Aorta (tissue), 5 donors: Measurements from ENCODE around the gene PPFIBP1. TPM values are rescaled to one million over a fixed set of nuclear protein-coding genes. Genes with fewer than 3 reads are reported as not detected.

Source experiments
- ATAC-seq: fragments of 200-7000 bp; cut with Tn5 transposase; one replicate; pipeline ENCODE4 v1.9.1; 2022; ENCODE audit warnings: moderate library complexity; ENCODE audit not compliant: low FRiP score
- DNase-seq, 2 donors: peaks; one replicate each; pipeline ENCODE4 v3.0.0-alpha.2; 2020
- H3K27ac ChIP-seq, 2 donors: one replicate each; pipeline ENCODE4 v1.5.1; 2013; ENCODE audit warnings: low read length in 2 of 2, mild to moderate bottlenecking in 2 of 2, moderate library complexity in 2 of 2, control low read depth in 1 of 2, inconsistent platforms in 1 of 2, low read depth in 1 of 2
- H3K27me3 ChIP-seq, 2 donors: one replicate each; pipeline ENCODE4 v1.6.1; 2013; ENCODE audit warnings: control low read depth in 1 of 2, low read length in 1 of 2, mild to moderate bottlenecking in 1 of 2, moderate library complexity in 1 of 2; ENCODE audit not compliant: insufficient read depth in 2 of 2, control insufficient read depth in 1 of 2
- H3K36me3 ChIP-seq, 2 donors: one replicate each; pipeline ENCODE4 v1.6.1; 2013; ENCODE audit warnings: control low read depth in 1 of 2, low read length in 1 of 2, mild to moderate bottlenecking in 1 of 2; ENCODE audit not compliant: insufficient read depth in 2 of 2, control insufficient read depth in 1 of 2
- H3K4me1 ChIP-seq, 2 donors: one replicate each; pipeline ENCODE4 v1.6.1; 2013; ENCODE audit warnings: low read length in 2 of 2, control low read depth in 1 of 2, mild to moderate bottlenecking in 1 of 2, moderate library complexity in 1 of 2; ENCODE audit not compliant: insufficient read depth in 2 of 2, control insufficient read depth in 1 of 2
- H3K4me3 ChIP-seq, 2 donors: one replicate each; pipeline ENCODE4 v1.5.1; 2013; ENCODE audit warnings: low read length in 2 of 2, control low read depth in 1 of 2, mild to moderate bottlenecking in 1 of 2
- H3K9me3 ChIP-seq: one replicate; pipeline ENCODE4 v1.6.1; 2013; ENCODE audit warnings: mild to moderate bottlenecking, low read length; ENCODE audit not compliant: control insufficient read depth
- WGBS, 2 donors: extraction: QIAGEN DNeasy Blood & Tissue Kit; methylation state at CpG; one replicate each; pipeline ENCODE4 v1.1.7; 2013; 5-methylcytosine and 5-hydroxymethylcytosine counted together
- intact Hi-C, 2 donors: fragments of 100-400 bp; cut with DNase I; formaldehyde crosslinking; loops; one replicate each; pipeline versions ENCODE4 v1.14.2 to v1.15.0; 2022
- polyA plus RNA-seq, 2 donors: library from polyadenylated mRNA; stranded (reverse); fragments of 200-250 nt; gene quantifications; one replicate each; pipeline ENCODE4 v1.2.3, GENCODE V29; 2013
- total RNA-seq, 2 donors: library from RNA; stranded (reverse); fragmentation: NEBNext Ultra II Directional; extraction: Animal tissue kit (Norgen Biotek cat#: 25700); gene quantifications; one replicate each; pipeline ENCODE4 v1.2.1, GENCODE V29; 2021
- donor health status: healthy with polysubstance abuse.
- donor health status: Bipolar disorder and iron deficiency.
- donor health status: DM: no; HTN: no; CAD: no.
- donor health status: DM: no; HTN: no; CAD: no.
- donor health status: DM: yes; HTN: yes; CAD: no.

PPFIBP1 gene
- total and polyA plus RNA-seq, 4 donors: 29.7 to 247 (median 108) TPM

DNA sequence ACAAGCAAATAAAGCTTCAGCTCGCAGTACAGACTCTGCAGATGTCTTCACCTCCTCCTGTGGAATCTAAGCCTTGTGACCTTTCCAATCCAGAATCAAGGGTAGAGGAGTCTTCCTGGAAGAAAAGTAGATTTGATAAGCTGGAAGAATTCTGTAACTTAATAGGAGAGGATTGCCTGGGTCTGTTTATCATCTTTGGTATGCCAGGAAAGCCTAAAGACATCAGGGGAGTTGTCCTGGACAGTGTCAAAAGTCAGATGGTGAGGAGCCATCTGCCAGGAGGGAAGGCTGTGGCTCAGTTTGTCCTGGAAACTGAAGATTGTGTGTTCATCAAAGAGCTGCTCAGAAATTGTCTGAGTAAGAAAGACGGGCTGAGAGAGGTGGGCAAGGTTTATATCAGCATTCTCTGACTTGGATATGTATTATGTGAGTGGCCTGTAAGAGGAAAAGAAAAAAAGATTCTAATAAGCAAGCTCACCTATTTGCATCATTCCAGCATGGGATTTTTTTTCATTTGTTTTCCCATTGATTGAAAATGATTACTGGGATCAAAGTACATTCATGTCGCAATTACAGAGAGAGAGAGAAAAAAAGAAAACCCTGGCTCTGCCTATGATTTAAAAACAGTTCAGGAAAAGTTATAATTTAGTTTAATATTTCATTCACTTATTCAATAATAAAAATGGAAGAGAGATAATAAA lies 173.0 kb downstream of the PPFIBP1 start:
- no peaks in the 10 kb centered on the region for H3K4me1 ChIP-seq
- no peaks in the 10 kb centered on the region for H3K27me3 ChIP-seq
- intact Hi-C loops: no loop called here
- WGBS, 2 donors: 88 to 92% methylated on average over 3 of the region's 3 CpGs
- no peak overlapping the region for H3K27ac ChIP-seq
- H3K36me3 ChIP-seq: peaks cover 6 to 10% of the 10 kb centered on the region in 2 donors
- H3K4me3 ChIP-seq: no peak overlapping the region
- DNase-seq (no peak), ATAC-seq (no peak)
- no peaks in the 10 kb centered on the region for H3K9me3 ChIP-seq

DNA sequence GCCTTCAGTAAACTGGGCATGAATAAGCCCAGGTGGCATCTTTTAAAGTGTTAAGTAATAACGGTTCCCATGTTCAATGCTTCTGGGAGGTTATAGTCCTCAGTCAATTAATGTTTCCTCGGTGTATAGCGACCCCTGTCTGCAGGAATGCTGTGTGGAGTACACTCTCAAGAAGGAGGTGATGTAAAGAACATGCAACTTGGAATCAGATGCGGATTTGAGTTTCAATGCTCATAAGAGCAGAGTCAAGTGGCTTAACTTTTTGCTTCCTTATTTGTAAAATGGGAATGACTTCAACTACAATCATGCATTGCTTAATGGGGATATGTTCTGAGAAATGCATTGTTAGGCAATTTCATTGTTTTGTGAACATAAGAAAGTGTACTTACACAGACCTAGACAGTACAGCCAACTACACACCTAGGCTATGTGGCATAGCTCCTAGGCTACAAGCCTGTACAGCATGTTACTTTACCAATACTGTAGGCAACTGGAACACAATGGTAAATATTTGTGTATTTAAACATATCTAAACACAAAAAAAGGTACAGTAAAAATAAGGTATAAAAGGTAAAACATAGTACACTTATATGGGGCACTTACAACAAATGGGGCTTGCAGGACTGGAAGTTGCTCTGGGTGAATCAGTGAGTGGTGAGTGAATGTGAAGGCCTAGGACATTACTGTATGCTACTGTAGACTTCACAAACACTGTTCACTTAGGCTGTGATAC lies 179.9 kb downstream of the PPFIBP1 start:
- intact Hi-C loops: loop anchor here in 1 of 2 donors (5.0 kb wide), 2 partner anchors 282 to 672 kb away; no protein-coding TSS in a partner anchor
- ATAC-seq (peak; percentile 83), DNase-seq (peak in 1 of 2 donors; percentile 75)
- no peaks in the 10 kb centered on the region for H3K9me3 ChIP-seq
- H3K27me3 ChIP-seq: no peaks in the 10 kb centered on the region
- WGBS, 2 donors: 0 to 1% methylated on average over 4 of the region's 4 CpGs
- H3K4me3 ChIP-seq: no peak overlapping the region
- H3K36me3 ChIP-seq: no peaks in the 10 kb centered on the region
- H3K4me1 ChIP-seq: no peaks in the 10 kb centered on the region
- H3K27ac ChIP-seq: no peak overlapping the region

DNA sequence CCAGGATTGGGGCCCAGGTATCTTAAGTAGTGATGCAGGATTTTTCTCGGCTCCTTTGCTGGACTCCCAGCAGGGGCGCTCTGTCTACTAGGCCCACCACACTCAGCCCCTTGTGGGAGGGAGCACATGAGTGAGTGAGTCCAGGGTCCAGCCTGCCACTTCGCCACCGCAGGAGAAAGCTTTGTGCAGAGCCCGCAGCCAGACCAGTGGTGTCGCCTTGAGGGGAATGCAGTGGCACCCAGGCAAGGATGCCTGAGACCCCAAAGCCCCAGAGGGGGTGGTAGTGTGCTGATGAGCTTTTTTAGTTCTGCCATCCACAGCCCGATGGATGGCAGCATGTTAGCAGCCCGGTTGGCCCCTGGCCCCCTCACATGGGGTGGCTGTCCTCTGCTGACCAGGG lies 181.3 kb downstream of the PPFIBP1 start:
- Histone ChIP-seq H3K27me3 (no peaks in the 10 kb centered on the region), H3K27ac (no peak overlapping the region), H3K4me3 (no peak overlapping the region), H3K9me3 (no peaks in the 10 kb centered on the region), H3K36me3 (no peaks in the 10 kb centered on the region), H3K4me1 (no peaks in the 10 kb centered on the region)
- WGBS, 2 donors: 87 to 92% methylated on average over 8 of the region's 8 CpGs
- ATAC-seq: no peak
- no peak for DNase-seq
- intact Hi-C loops: loop anchor here in 1 of 2 donors (5.0 kb wide), 1 partner anchor 373 kb away; the partner anchor contains the start of gene BMAL2

DNA sequence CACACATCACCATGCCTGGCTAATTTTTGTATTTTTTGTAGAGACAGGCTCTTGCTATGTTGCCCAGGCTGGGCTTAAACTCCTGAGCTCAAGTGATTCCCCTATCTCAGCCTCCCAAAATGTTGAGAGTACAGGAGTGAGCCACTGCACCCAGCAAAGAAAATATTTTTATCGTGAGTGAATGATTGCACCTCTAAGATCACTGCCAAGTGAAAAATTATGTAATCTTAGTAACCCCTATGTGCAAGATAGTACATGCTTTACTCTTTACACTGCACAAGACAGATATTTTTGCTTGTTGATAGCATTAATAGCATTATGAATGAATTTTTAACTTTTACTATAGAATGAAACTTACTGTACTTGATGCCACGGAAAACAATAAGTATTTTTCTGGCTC lies 183.2 kb downstream of the PPFIBP1 start:
- H3K4me1 ChIP-seq: no peaks in the 10 kb centered on the region
- intact Hi-C loops: loop anchor here in 1 of 2 donors (5.0 kb wide), 1 partner anchor 375 kb away; the partner anchor contains the start of gene BMAL2
- DNase-seq (no peak), ATAC-seq (no peak)
- H3K27ac ChIP-seq: no peak overlapping the region
- no peaks in the 10 kb centered on the region for H3K9me3 ChIP-seq
- H3K4me3 ChIP-seq: no peak overlapping the region
- H3K27me3 ChIP-seq: no peaks in the 10 kb centered on the region
- WGBS, 2 donors: 39 to 44% methylated on average over 2 of the region's 2 CpGs
- no peaks in the 10 kb centered on the region for H3K36me3 ChIP-seq

DNA sequence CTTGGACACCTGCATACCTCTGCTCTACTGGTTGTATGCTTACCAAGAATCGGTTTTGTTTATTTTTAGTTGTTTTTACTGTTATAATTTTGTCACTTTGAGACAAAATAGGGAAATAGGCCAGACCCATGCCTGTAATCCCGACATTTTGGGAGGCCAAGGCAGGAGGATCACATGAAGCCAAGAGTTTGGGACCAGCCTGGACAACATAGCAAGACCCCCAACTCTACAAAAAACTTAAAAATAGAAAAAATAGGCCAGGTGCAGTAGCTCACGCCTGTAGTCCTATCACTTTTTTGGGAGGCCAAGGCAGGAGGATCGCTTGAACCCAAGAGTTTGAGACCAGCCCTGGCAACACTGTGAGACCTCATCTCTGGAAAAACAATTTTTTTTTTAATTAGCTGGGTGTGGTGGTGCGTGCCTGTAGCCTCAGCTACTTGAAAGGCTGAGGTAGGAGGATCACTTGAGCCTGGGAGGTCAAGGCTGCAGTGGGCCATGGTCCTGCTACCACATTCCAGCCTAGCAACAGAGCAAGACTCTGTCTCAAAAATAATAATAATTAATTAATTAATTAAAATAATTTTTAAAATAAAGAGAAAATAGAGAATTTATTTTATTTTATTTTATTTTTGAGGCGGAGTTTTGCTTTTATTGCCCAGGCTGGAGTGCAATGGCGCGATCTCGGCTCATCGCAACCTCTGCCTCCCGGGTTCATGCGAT lies 185.4 kb downstream of the PPFIBP1 start:
- H3K27ac ChIP-seq: peak overlapping the region in 1 of 2 donors; percentile 36
- H3K9me3 ChIP-seq: no peaks in the 10 kb centered on the region
- no peak for DNase-seq
- 61 to 81% methylated on average over 12 of the region's 12 CpGs for WGBS, 2 donors
- intact Hi-C loops: loop anchor here in 1 of 2 donors (5.0 kb wide), 1 partner anchor 377 kb away; the partner anchor contains the start of gene BMAL2
- H3K36me3 ChIP-seq: no peaks in the 10 kb centered on the region
- no peaks in the 10 kb centered on the region for H3K4me1 ChIP-seq
- H3K27me3 ChIP-seq: no peaks in the 10 kb centered on the region
- ATAC-seq: no peak
- no peak overlapping the region for H3K4me3 ChIP-seq

DNA sequence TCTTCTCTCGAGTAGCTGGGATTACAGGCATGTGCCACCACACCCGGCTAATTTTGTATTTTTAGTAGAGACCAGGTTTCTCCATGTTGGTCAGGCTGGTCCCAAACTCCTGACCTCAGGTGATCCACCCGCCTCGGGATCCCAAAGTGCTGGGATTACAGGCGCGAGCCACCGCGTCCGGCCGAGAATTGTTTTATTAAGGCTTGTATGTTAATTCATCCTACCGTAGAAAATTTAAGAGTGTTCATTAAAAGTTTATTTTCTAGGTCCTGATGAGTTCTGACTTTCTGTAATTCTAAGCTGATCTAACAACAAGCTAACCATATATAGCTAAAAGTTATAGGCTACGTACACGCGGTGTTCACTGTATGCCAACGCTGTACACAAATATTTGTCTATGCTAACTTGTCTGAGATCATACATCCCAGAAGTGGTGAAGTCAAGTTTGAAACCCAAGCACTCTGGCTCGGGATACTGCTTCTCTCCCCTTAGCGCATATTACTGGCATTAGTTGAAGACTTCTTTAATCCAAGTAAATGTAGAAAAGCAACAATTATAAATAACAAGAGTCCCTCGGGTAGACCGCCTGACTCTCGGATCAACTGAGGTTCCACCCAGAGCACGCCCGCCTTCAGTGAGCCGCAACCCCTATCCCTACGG lies 186.1 kb downstream of the PPFIBP1 start:
- ATAC-seq (peak; percentile 75), DNase-seq (peak in 1 of 2 donors; percentile 50)
- intact Hi-C loops: loop anchor here in 1 of 2 donors (5.0 kb wide), 1 partner anchor 378 kb away; the partner anchor contains the start of gene BMAL2
- Histone ChIP-seq H3K4me3 (peak overlapping the region; percentile 55 to 62), H3K36me3 (no peaks in the 10 kb centered on the region), H3K27me3 (no peaks in the 10 kb centered on the region), H3K4me1 (no peaks in the 10 kb centered on the region), H3K27ac (peak overlapping the region; percentile 36 to 83), H3K9me3 (no peaks in the 10 kb centered on the region)
- 2 to 8% methylated on average over 24 of the region's 24 CpGs for WGBS, 2 donors

DNA sequence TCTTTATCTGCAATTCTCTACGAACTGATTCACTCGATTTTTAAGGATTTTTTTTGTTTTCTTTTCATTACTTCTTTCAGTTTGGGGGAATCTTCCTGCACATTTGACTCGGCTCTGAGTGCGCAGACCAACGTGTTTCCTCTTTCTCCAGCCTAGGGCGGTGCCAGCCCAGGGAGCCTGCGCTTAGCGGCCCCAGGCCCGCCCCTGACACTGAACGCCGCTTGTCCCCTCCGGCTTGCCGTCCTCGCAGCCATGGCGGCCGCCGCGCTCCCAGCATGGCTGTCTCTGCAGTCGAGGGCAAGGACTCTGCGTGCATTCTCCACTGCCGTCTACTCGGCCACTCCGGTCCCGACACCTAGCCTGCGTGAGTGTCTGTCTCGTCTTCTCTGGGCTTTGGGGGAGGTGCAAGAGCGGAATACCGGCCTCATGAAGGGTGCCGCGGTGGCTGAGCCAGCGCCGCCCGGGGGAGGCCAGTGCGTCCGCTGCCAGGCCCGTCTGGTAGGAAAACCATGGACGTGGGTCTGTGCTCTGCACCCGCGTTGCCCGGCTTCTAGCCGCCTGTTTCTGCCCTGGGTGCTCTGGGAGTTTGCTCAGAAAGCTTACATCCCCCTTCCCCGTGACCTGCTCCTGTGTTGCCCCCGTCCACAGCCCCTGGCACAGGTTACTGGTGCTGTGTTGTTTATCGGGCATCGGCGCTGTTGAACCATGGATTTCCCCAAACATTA lies 186.7 kb downstream of the PPFIBP1 start, which contains the start of gene MRPS35:
TSS of gene MRPS35 (plus strand) at position 241 of the 725 bp plus-strand sequence. CDS start at position 253, 12 bp downstream.
- Histone ChIP-seq H3K4me1 (no peaks in the 10 kb centered on the region), H3K9me3 (no peaks in the 10 kb centered on the region), H3K36me3 (no peaks in the 10 kb centered on the region), H3K4me3 (peak within 1 kb of the TSS; percentile 59 to 62), H3K27me3 (no peaks in the 10 kb centered on the region), H3K27ac (peak within 1 kb of the TSS; percentile 36 to 83)
- DNase-seq (peak; percentile 96 to 97), ATAC-seq (peak; percentile 99)
- 1% methylated on average over 46 of the region's 46 CpGs for WGBS, 2 donors
- intact Hi-C loops: no loop called here
